A673 (cell line): ENCODE measurements around the gene CNIH3.
"Not testable (repeated sequence)": the region's sequence is repeated elsewhere in the genome, so short reads cannot be mapped to it uniquely, and the experiment has no call there.

Experiments
- EZH2 ChIP-seq: fragments of 200-600 bp; sonication (generic); IDR thresholded peaks from 2 replicates; pipeline ENCODE4 v1.6.1; 2017; ENCODE audit warnings: borderline replicate concordance, low read depth, mild to moderate bottlenecking, mixed read lengths, antibody characterized with exemption, low read length; ENCODE audit not compliant: poor library complexity, severe bottlenecking
- TF ChIP-seq, protein P1 (sequence below): fragments of 300-800, 200-600 bp; sonication (generic); conservative IDR thresholded peaks from 2 replicates; pipeline ENCODE4 v1.5.1; 2017; ENCODE audit warnings: low read depth, mild to moderate bottlenecking, antibody characterized with exemption, low read length, moderate library complexity, mixed read lengths

- TF ChIP-seq, protein P1, sequence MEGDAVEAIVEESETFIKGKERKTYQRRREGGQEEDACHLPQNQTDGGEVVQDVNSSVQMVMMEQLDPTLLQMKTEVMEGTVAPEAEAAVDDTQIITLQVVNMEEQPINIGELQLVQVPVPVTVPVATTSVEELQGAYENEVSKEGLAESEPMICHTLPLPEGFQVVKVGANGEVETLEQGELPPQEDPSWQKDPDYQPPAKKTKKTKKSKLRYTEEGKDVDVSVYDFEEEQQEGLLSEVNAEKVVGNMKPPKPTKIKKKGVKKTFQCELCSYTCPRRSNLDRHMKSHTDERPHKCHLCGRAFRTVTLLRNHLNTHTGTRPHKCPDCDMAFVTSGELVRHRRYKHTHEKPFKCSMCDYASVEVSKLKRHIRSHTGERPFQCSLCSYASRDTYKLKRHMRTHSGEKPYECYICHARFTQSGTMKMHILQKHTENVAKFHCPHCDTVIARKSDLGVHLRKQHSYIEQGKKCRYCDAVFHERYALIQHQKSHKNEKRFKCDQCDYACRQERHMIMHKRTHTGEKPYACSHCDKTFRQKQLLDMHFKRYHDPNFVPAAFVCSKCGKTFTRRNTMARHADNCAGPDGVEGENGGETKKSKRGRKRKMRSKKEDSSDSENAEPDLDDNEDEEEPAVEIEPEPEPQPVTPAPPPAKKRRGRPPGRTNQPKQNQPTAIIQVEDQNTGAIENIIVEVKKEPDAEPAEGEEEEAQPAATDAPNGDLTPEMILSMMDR = not testable (repeated sequence)
- TF ChIP-seq EZH2 = not testable (repeated sequence)
Measured at GRCh38 chr1:224566492-224566891, 49.6 kb upstream of the CNIH3 start.
